GM23338 (cell line): Measurements from ENCODE around the gene JAKMIP1. TPM values are rescaled to one million over a fixed set of nuclear protein-coding genes. Genes with fewer than 3 reads are reported as not detected.

Experiments used
- ATAC-seq: fragments of 200-7000 bp; cut with Tn5 transposase; 3 replicates; pipeline ENCODE4 v1.9.1; 2020
- DNase-seq: peaks from one replicate; pipeline ENCODE4 v3.0.0-alpha.2; 2015; ENCODE audit warnings: low spot score
- H2AFZ ChIP-seq: fragments of 200-600 bp; sonication (generic); 2 replicates; pipeline ENCODE4 v1.8.0; 2016; ENCODE audit warnings: antibody characterized with exemption, mild to moderate bottlenecking, moderate library complexity
- H3F3A ChIP-seq: fragments of 200-600 bp; sonication (generic); replicated peaks from 2 replicates; pipeline ENCODE4 v1.8.0; 2017; ENCODE audit warnings: antibody characterized with exemption, mixed run types, low read depth
- H3K27ac ChIP-seq: fragments of 200-600 bp; sonication (generic); 2 replicates; pipeline ENCODE4 v1.6.1; 2016; ENCODE audit warnings: low read depth
- H3K27me3 ChIP-seq: fragments of 200-600 bp; sonication (generic); 2 replicates; pipeline ENCODE4 v1.8.0; 2016; ENCODE audit warnings: mild to moderate bottlenecking, mixed run types, moderate library complexity; ENCODE audit not compliant: insufficient read depth
- H3K36me3 ChIP-seq: fragments of 200-600 bp; sonication (generic); 2 replicates; pipeline ENCODE4 v1.8.0; 2016; ENCODE audit warnings: mild to moderate bottlenecking; ENCODE audit not compliant: insufficient read depth
- H3K4me1 ChIP-seq: fragments of 200-600 bp; sonication (generic); 2 replicates; pipeline ENCODE4 v1.8.0; 2016; ENCODE audit warnings: mild to moderate bottlenecking, moderate library complexity; ENCODE audit not compliant: insufficient read depth
- H3K4me2 ChIP-seq: fragments of 200-600 bp; sonication (generic); 2 replicates; pipeline ENCODE4 v1.7.1; 2017; ENCODE audit warnings: mixed run types
- H3K4me3 ChIP-seq: fragments of 200-600 bp; sonication (generic); 2 replicates; pipeline ENCODE4 v1.6.1; 2016; ENCODE audit warnings: mixed run types
- H3K79me2 ChIP-seq: fragments of 200-600 bp; sonication (generic); replicated peaks from 2 replicates; pipeline ENCODE4 v1.8.0; 2017; ENCODE audit warnings: mild to moderate bottlenecking; ENCODE audit not compliant: insufficient read depth
- H3K9me2 ChIP-seq: fragments of 200-600 bp; sonication (generic); 2 replicates; pipeline ENCODE4 v1.8.0; 2017; ENCODE audit not compliant: insufficient read depth
- H4K20me1 ChIP-seq: fragments of 200-600 bp; sonication (generic); replicated peaks from 2 replicates; pipeline ENCODE4 v1.8.0; 2017; ENCODE audit warnings: mild to moderate bottlenecking; ENCODE audit not compliant: insufficient read depth
- H3K27ac Mint-ChIP-seq: 2 replicates; pipeline ENCODE4 v1.8.0; 2020; ENCODE audit warnings: inconsistent platforms, mild to moderate bottlenecking, moderate library complexity, mixed read lengths
- H3K27me3 Mint-ChIP-seq: 3 replicates; pipeline ENCODE4 v1.8.0; 2022; ENCODE audit warnings: low read depth, mild to moderate bottlenecking, moderate library complexity, mixed read lengths, inconsistent platforms; ENCODE audit not compliant: insufficient read depth, poor library complexity
- H3K36me3 Mint-ChIP-seq: 3 replicates; pipeline ENCODE4 v1.8.0; 2021; ENCODE audit warnings: low read depth, mild to moderate bottlenecking, inconsistent platforms, moderate library complexity, mixed read lengths
- H3K4me1 Mint-ChIP-seq: 3 replicates; pipeline ENCODE4 v1.8.0; 2020; ENCODE audit warnings: mild to moderate bottlenecking, inconsistent platforms, mixed read lengths
- H3K4me3 Mint-ChIP-seq: 3 replicates; pipeline ENCODE4 v1.8.0; 2021; ENCODE audit warnings: moderate library complexity, mild to moderate bottlenecking, inconsistent platforms, mixed read lengths
- H3K9me3 Mint-ChIP-seq: 3 replicates; pipeline ENCODE4 v1.8.0; 2020; ENCODE audit warnings: moderate library complexity, mild to moderate bottlenecking, inconsistent platforms, mixed read lengths
- CREB1 ChIP-seq: fragments of 250-450 bp; sonication (Bioruptor Pico); IDR thresholded peaks from 2 replicates; pipeline ENCODE4 v1.5.0; 2020; ENCODE audit warnings: low read depth, mild to moderate bottlenecking, moderate library complexity
- EZH2 ChIP-seq: fragments of 200-600 bp; sonication (generic); IDR thresholded peaks from one replicate; pipeline ENCODE4 v1.8.0; 2017; ENCODE audit warnings: antibody characterized with exemption, mild to moderate bottlenecking, low read depth; ENCODE audit not compliant: unreplicated experiment
- EZH2phosphoT487 ChIP-seq: fragments of 200-600 bp; sonication (generic); IDR thresholded peaks from one replicate; pipeline ENCODE4 v1.8.1; 2018; ENCODE audit warnings: antibody characterized with exemption; ENCODE audit not compliant: unreplicated experiment
- JUNB ChIP-seq: IDR thresholded peaks from one replicate; pipeline ENCODE4 v1.6.1; 2016; ENCODE audit warnings: antibody characterized with exemption; ENCODE audit not compliant: unreplicated experiment
- NANOG ChIP-seq: IDR thresholded peaks from 2 replicates; pipeline ENCODE4 v1.6.1; 2016; ENCODE audit warnings: antibody characterized with exemption, borderline replicate concordance
- POLR2AphosphoS5 ChIP-seq: IDR thresholded peaks from 2 replicates; pipeline ENCODE4 v1.6.1; 2016; ENCODE audit warnings: antibody characterized with exemption, low read depth
- STAT1 ChIP-seq: IDR thresholded peaks from one replicate; pipeline ENCODE4 v1.6.1; 2016; ENCODE audit warnings: antibody characterized with exemption; ENCODE audit not compliant: unreplicated experiment
- ZNF114 ChIP-seq: fragments of 250-450 bp; sonication (Bioruptor Pico); IDR thresholded peaks from 2 replicates; pipeline ENCODE4 v1.5.0; 2020; ENCODE audit warnings: mild to moderate bottlenecking, moderate library complexity
- ZNF331 ChIP-seq: fragments of 250-450 bp; sonication (Bioruptor Pico); IDR thresholded peaks from 2 replicates; pipeline ENCODE4 v1.5.0; 2020; ENCODE audit warnings: low read depth, mild to moderate bottlenecking, moderate library complexity
- polyA plus RNA-seq: library from polyadenylated mRNA; unstranded; fragments of >200 nt; fragmentation: Nextera tagmentation; extraction: Ambion mirVana; gene quantifications from 2 replicates; pipeline ENCODE4 v1.2.1, GENCODE V29; 2016
- total RNA-seq: library from RNA; depleted of rRNA; stranded (reverse); fragments of >200 nt; shearing (Covaris generic); gene quantifications from 2 replicates; pipeline ENCODE4 v1.2.3, GENCODE V29; 2014
- TF ChIP-seq, protein P1 (sequence below): IDR thresholded peaks from 2 replicates; pipeline ENCODE4 v1.6.1; 2016; ENCODE audit warnings: antibody characterized with exemption
- TF ChIP-seq, protein P2 (sequence below): fragments of 250-450 bp; sonication (Bioruptor Pico); IDR thresholded peaks from 2 replicates; pipeline ENCODE4 v1.5.0; 2020; ENCODE audit warnings: mild to moderate bottlenecking, moderate library complexity

Gene JAKMIP1
- total and polyA plus RNA-seq, 2 experiments from 2014 or later, result 4.6 to 5.1 TPM

GRCh38 chr4:6206771-6207290, 6.5 kb upstream of the JAKMIP1 start:
- no peaks in the 10 kb centered on the region for H3K36me3 Mint-ChIP-seq
- H3K9me2 ChIP-seq, result no peaks in the 10 kb centered on the region
- H3K4me3 ChIP-seq, result no peak overlapping the region
- H3F3A ChIP-seq, result no peaks in the 10 kb centered on the region
- no peak; the same call in 2 of the 3 replicates for ATAC-seq
- no peaks in the 10 kb centered on the region for H3K4me1 ChIP-seq
- H4K20me1 ChIP-seq, result no peaks in the 10 kb centered on the region
- no peak overlapping the region for H3K27ac Mint-ChIP-seq
- no peak overlapping the region for H3K4me2 ChIP-seq
- 0 out of 2 replicates have a peak, but pooled peaks cover under 1% of the 10 kb centered on the region for H3K27me3 ChIP-seq
- DNase-seq, result no peak
- TF ChIP-seq CREB1 (CRISPR knock-in tag), result no peak
- no peak for TF ChIP-seq NANOG
- no peak for TF ChIP-seq EZH2
- TF ChIP-seq POLR2AphosphoS5, result no peak
- TF ChIP-seq ZNF114 (CRISPR knock-in tag), result no peak
- TF ChIP-seq, protein P1, sequence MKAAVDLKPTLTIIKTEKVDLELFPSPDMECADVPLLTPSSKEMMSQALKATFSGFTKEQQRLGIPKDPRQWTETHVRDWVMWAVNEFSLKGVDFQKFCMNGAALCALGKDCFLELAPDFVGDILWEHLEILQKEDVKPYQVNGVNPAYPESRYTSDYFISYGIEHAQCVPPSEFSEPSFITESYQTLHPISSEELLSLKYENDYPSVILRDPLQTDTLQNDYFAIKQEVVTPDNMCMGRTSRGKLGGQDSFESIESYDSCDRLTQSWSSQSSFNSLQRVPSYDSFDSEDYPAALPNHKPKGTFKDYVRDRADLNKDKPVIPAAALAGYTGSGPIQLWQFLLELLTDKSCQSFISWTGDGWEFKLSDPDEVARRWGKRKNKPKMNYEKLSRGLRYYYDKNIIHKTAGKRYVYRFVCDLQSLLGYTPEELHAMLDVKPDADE, result no peak
- TF ChIP-seq JUNB, result no peak
- H3K9me3 Mint-ChIP-seq, result no peaks in the 10 kb centered on the region
- no peaks in the 10 kb centered on the region for H3K36me3 ChIP-seq
- H3K27ac ChIP-seq, result no peak overlapping the region
- H3K27me3 Mint-ChIP-seq, result peaks cover 4% of the 10 kb centered on the region
- no peak overlapping the region for H3K4me3 Mint-ChIP-seq
- no peaks in the 10 kb centered on the region for H3K79me2 ChIP-seq
- peaks cover 10% of the 10 kb centered on the region for H3K4me1 Mint-ChIP-seq
- H2AFZ ChIP-seq, result no peak overlapping the region

DNA sequence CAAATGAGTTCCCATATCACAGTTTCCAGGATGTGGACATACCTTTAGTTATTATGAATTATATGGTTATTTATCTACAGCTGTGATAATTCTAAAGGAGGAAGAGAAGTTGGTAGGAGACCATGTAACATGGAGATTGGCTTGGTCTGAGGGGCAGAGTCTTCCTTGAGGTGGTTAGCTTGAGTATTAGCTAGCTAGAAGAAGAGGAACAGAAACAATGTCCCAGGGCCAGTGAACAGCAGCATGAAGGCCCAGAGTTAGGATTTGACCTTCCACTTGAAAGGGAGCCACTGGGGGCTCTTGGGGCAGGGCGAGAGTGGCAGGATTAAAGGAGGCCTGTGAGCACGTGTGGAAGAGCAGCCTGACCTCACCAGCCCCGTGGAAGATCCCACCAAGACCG, 5.6 kb upstream of the JAKMIP1 start:
- H3K27me3 Mint-ChIP-seq, result peaks cover 12% of the 10 kb centered on the region
- H3K79me2 ChIP-seq, result no peaks in the 10 kb centered on the region
- TF ChIP-seq JUNB (no peak), ZNF331 (CRISPR knock-in tag) (no peak), EZH2 (no peak), EZH2phosphoT487 (no peak), NANOG (no peak), STAT1 (no peak), CREB1 (CRISPR knock-in tag) (no peak), ZNF114 (CRISPR knock-in tag) (no peak)
- TF ChIP-seq, protein P2, sequence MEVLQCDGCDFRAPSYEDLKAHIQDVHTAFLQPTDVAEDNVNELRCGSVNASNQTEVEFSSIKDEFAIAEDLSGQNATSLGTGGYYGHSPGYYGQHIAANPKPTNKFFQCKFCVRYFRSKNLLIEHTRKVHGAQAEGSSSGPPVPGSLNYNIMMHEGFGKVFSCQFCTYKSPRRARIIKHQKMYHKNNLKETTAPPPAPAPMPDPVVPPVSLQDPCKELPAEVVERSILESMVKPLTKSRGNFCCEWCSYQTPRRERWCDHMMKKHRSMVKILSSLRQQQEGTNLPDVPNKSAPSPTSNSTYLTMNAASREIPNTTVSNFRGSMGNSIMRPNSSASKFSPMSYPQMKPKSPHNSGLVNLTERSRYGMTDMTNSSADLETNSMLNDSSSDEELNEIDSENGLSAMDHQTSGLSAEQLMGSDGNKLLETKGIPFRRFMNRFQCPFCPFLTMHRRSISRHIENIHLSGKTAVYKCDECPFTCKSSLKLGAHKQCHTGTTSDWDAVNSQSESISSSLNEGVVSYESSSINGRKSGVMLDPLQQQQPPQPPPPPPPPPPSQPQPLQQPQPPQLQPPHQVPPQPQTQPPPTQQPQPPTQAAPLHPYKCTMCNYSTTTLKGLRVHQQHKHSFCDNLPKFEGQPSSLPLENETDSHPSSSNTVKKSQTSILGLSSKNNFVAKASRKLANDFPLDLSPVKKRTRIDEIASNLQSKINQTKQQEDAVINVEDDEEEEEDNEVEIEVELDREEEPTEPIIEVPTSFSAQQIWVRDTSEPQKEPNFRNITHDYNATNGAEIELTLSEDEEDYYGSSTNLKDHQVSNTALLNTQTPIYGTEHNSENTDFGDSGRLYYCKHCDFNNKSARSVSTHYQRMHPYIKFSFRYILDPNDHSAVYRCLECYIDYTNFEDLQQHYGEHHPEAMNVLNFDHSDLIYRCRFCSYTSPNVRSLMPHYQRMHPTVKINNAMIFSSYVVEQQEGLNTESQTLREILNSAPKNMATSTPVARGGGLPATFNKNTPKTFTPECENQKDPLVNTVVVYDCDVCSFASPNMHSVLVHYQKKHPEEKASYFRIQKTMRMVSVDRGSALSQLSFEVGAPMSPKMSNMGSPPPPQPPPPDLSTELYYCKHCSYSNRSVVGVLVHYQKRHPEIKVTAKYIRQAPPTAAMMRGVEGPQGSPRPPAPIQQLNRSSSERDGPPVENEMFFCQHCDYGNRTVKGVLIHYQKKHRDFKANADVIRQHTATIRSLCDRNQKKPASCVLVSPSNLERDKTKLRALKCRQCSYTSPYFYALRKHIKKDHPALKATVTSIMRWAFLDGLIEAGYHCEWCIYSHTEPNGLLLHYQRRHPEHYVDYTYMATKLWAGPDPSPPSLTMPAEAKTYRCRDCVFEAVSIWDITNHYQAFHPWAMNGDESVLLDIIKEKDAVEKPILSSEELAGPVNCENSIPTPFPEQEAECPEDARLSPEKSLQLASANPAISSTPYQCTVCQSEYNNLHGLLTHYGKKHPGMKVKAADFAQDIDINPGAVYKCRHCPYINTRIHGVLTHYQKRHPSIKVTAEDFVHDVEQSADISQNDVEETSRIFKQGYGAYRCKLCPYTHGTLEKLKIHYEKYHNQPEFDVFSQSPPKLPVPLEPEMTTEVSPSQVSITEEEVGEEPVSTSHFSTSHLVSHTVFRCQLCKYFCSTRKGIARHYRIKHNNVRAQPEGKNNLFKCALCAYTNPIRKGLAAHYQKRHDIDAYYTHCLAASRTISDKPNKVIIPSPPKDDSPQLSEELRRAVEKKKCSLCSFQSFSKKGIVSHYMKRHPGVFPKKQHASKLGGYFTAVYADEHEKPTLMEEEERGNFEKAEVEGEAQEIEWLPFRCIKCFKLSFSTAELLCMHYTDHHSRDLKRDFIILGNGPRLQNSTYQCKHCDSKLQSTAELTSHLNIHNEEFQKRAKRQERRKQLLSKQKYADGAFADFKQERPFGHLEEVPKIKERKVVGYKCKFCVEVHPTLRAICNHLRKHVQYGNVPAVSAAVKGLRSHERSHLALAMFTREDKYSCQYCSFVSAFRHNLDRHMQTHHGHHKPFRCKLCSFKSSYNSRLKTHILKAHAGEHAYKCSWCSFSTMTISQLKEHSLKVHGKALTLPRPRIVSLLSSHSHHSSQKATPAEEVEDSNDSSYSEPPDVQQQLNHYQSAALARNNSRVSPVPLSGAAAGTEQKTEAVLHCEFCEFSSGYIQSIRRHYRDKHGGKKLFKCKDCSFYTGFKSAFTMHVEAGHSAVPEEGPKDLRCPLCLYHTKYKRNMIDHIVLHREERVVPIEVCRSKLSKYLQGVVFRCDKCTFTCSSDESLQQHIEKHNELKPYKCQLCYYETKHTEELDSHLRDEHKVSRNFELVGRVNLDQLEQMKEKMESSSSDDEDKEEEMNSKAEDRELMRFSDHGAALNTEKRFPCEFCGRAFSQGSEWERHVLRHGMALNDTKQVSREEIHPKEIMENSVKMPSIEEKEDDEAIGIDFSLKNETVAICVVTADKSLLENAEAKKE (CRISPR knock-in tag), result no peak
- TF ChIP-seq, protein P1, result no peak

More for the DNA sequence above, 5.6 kb upstream of the JAKMIP1 start:
- no peak overlapping the region for H3K27ac ChIP-seq
- H2AFZ ChIP-seq, result no peak overlapping the region
- Mint-ChIP-seq H3K27ac (no peak overlapping the region), H3K4me1 (peaks cover 12% of the 10 kb centered on the region), H3K9me3 (peaks cover 7% of the 10 kb centered on the region; the same call in 2 of the 3 replicates), H3K4me3 (no peak overlapping the region), H3K36me3 (no peaks in the 10 kb centered on the region)
- no peaks in the 10 kb centered on the region for H4K20me1 ChIP-seq
- H3F3A ChIP-seq, result no peaks in the 10 kb centered on the region
- H3K36me3 ChIP-seq, result no peaks in the 10 kb centered on the region
- no peak overlapping the region for H3K4me2 ChIP-seq
- ATAC-seq, result no peak
- H3K9me2 ChIP-seq, result no peaks in the 10 kb centered on the region
- H3K4me1 ChIP-seq, result no peaks in the 10 kb centered on the region
- no peak overlapping the region for H3K4me3 ChIP-seq
- no peak for DNase-seq
- H3K27me3 ChIP-seq, result peaks cover 9% of the 10 kb centered on the region
